Activated B cell treated with CpG ODN at 0.5 μM for 24 hours (primary cell): Measurements from ENCODE around the gene ZNF281. TPM values are rescaled to one million over a fixed set of nuclear protein-coding genes. Genes with fewer than 3 reads are reported as not detected.
A peak's percentile ranks its signal among the peaks of the same experiment; 100 is the strongest.
"Not testable (repeated sequence)": the region's sequence is repeated elsewhere in the genome, so short reads cannot be mapped to it uniquely, and the experiment has no call there.

Source experiments
- ATAC-seq: fragments of 200-7000 bp; cut with Tn5 transposase; one replicate; pipeline ENCODE4 v1.10.0; 2021; ENCODE audit warnings: low read depth, mild to moderate bottlenecking, moderate library complexity
- CTCF ChIA-PET: fragments of 350-600 bp; sonication (Branson Sonifier 250); formaldehyde crosslinking; loops from one replicate; lab custom pipeline; 2021; ENCODE audit warnings: antibody characterized with exemption; lab: Charles Lee
- POLR2A ChIA-PET: fragments of 350-600 bp; sonication (Branson Sonifier 250); formaldehyde crosslinking; loops from one replicate; lab custom pipeline; 2021; ENCODE audit warnings: antibody characterized with exemption; lab: Charles Lee
- DNase-seq: peaks from one replicate; pipeline ENCODE4 v3.0.0; 2022
- H3K27ac Mint-ChIP-seq: one replicate; pipeline ENCODE4 v1.8.0; 2020; ENCODE audit warnings: mixed read lengths
- H3K27me3 Mint-ChIP-seq: one replicate; pipeline ENCODE4 v1.8.0; 2021; ENCODE audit warnings: mixed read lengths
- H3K36me3 Mint-ChIP-seq: one replicate; pipeline ENCODE4 v1.8.0; 2021; ENCODE audit warnings: low read depth, mixed read lengths
- H3K4me1 Mint-ChIP-seq: one replicate; pipeline ENCODE4 v1.8.0; 2021; ENCODE audit warnings: mixed read lengths
- H3K4me3 Mint-ChIP-seq: one replicate; pipeline ENCODE4 v1.8.0; 2020; ENCODE audit warnings: mild to moderate bottlenecking, mixed read lengths
- H3K9me3 Mint-ChIP-seq: one replicate; pipeline ENCODE4 v1.8.0; 2020; ENCODE audit warnings: mixed read lengths
- intact Hi-C: fragments of 100-400 bp; cut with micrococcal nuclease; formaldehyde crosslinking; loops from one replicate; pipeline ENCODE4 v1.15.1; 2024
- total RNA-seq: library from RNA; stranded (reverse); gene quantifications from 2 replicates; pipeline ENCODE4 v1.2.3, GENCODE V29; 2022
- TF ChIP-seq, protein P1 (sequence below): fragments of 200-600 bp; IDR thresholded peaks from one replicate; pipeline ENCODE4 v1.8.0; 2022; ENCODE audit warnings: antibody characterized with exemption, mild to moderate bottlenecking

Gene ZNF281
- total RNA-seq, 1 donor from 2014 or later: 31.2 TPM

DNA sequence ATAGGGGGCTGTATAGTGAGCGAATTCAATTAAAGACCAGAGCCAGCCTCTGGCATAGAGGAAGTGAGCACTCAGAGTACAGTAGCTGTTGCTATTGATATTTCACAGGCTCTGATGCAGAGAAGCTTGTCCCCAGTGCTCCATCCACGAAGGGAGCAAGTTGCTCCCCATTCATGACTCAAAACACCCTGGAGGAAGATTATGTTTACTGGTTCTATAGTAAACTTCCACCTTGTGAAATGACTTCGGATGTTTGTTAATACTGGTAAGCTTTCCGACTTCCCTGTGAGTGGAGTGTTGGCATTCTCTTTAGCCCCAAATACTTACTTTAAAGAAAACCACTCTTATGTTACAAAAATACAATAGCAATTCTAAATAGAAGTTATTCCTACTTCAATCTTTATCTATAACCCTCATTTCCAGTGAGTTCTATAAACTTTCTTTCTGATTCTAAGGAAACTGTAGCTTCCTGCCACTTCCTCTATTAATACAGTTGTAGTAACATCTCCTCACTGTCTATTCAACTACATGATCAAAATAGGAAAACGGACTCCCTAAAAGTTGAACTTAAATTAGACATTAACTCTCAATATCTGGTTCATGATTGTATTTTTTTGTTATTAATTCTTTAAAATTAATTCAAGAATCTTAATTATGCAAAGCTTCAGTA lies 46.4 kb downstream of the ZNF281 start:
- POLR2A ChIA-PET: interaction anchor here (0.6 to 1.2 kb wide), 4 partner anchors 13 to 790 kb away, joined by 3 to 7 read pairs (median 4); no protein-coding TSS in a partner anchor

DNA sequence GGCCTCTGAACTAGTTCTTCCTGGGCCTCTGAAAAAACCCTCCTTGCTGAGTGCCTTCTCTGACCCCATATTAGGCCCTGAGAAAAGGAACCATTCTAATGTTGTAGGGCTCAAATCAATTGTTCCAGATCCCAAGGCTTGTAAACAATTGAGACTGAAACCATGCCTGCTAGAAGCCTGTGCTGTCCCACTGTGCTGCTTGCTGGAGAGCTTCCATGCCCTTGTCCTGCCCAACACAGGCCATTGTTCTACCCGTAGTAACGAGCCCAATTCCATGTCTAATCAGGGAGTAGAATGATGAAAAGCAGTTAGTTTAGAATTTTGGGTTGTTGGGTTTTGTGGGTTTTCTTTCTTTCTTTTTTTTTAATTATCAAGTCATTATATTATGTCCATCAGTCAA lies 47.4 kb downstream of the ZNF281 start:
- TF ChIP-seq, protein P1, sequence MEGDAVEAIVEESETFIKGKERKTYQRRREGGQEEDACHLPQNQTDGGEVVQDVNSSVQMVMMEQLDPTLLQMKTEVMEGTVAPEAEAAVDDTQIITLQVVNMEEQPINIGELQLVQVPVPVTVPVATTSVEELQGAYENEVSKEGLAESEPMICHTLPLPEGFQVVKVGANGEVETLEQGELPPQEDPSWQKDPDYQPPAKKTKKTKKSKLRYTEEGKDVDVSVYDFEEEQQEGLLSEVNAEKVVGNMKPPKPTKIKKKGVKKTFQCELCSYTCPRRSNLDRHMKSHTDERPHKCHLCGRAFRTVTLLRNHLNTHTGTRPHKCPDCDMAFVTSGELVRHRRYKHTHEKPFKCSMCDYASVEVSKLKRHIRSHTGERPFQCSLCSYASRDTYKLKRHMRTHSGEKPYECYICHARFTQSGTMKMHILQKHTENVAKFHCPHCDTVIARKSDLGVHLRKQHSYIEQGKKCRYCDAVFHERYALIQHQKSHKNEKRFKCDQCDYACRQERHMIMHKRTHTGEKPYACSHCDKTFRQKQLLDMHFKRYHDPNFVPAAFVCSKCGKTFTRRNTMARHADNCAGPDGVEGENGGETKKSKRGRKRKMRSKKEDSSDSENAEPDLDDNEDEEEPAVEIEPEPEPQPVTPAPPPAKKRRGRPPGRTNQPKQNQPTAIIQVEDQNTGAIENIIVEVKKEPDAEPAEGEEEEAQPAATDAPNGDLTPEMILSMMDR: no peak
- ChIA-PET CTCF (no interaction called here), POLR2A (no interaction called here)
- H3K4me3 Mint-ChIP-seq: no peak overlapping the region
- H3K36me3 Mint-ChIP-seq: no peaks in the 10 kb centered on the region
- H3K9me3 Mint-ChIP-seq: no peaks in the 10 kb centered on the region
- ATAC-seq (no peak), DNase-seq (no peak)
- peaks cover 9% of the 10 kb centered on the region for H3K4me1 Mint-ChIP-seq
- no peaks in the 10 kb centered on the region for H3K27me3 Mint-ChIP-seq
- no peak overlapping the region for H3K27ac Mint-ChIP-seq
- intact Hi-C loops: loop anchor here (5.0 kb wide), 1 partner anchor 40 kb away; no protein-coding TSS in a partner anchor

More for the DNA sequence above, 46.4 kb downstream of the ZNF281 start:
- Mint-ChIP-seq H3K36me3 (no peaks in the 10 kb centered on the region), H3K4me1 (peaks cover 9% of the 10 kb centered on the region), H3K27me3 (no peaks in the 10 kb centered on the region), H3K9me3 (no peaks in the 10 kb centered on the region), H3K4me3 (no peak overlapping the region), H3K27ac (no peak overlapping the region)
- ATAC-seq (peak; percentile 52), DNase-seq (no peak)
- TF ChIP-seq, protein P1: no peak
- intact Hi-C loops: loop anchor here (5.0 kb wide), 1 partner anchor 39 kb away; no protein-coding TSS in a partner anchor
- CTCF ChIA-PET: no interaction called here

DNA sequence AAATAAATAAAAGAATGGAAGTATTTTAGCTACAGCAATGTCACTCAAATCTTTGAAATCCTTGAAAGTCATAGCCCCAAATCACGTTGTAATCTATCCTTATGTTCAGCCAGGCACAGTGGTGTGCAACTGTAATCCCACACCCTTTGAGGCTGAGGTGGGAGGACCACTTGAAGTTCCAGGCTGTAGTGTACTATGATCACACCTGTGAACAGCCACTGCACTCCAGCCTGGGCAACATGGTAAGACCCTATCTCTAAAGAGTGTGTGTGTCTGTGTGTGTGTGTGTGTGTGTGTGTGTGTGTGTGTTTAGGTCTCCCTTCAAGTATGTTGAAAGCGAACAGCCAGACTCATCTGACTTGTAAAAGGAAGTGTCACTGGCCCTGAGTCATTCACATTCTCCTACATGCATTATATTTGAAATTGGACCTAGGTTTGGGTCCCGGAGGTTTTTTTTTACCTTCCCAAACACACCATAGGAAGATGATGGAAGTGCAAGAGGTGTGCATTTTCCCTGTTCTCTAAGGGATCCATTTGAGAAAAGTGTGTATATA lies 50.1 kb downstream of the ZNF281 start:
- no peaks in the 10 kb centered on the region for H3K36me3 Mint-ChIP-seq
- no peak for ATAC-seq

DNA sequence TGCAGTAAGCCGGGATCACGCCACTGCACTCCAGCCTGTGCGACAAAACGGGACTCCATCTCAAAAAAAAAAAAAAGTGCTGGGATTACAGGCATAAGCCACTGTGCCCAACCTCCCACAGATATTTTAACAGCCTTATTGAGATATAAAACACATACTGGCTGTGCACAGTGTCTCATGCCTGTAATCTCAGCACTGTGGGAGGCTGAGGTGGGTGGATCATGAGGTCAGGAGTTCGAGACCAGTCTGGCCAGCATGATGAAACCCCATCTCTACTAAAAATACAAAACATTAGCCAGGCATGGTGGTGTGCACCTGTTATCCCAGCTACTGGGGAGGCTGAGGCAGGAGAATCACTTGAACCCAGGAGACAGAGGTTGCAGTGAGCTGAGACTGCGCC lies 51.9 kb downstream of the ZNF281 start:
- H3K4me1 Mint-ChIP-seq, POLR2A ChIA-PET, H3K27ac Mint-ChIP-seq, DNase-seq, H3K27me3 Mint-ChIP-seq, H3K4me3 Mint-ChIP-seq, intact Hi-C loops, H3K36me3 Mint-ChIP-seq, H3K9me3 Mint-ChIP-seq, ATAC-seq, CTCF ChIA-PET: not testable (repeated sequence)

More for the DNA sequence above, 50.1 kb downstream of the ZNF281 start:
- intact Hi-C loops: loop anchor here (5.0 kb wide), 1 partner anchor 43 kb away; no protein-coding TSS in a partner anchor
- Mint-ChIP-seq H3K27ac (no peak overlapping the region), H3K27me3 (no peaks in the 10 kb centered on the region), H3K9me3 (no peaks in the 10 kb centered on the region), H3K4me1 (peaks cover 13% of the 10 kb centered on the region), H3K4me3 (no peak overlapping the region)
- DNase-seq: no peak
- TF ChIP-seq, protein P1: no peak
- CTCF ChIA-PET: no interaction called here
- POLR2A ChIA-PET: no interaction called here

DNA sequence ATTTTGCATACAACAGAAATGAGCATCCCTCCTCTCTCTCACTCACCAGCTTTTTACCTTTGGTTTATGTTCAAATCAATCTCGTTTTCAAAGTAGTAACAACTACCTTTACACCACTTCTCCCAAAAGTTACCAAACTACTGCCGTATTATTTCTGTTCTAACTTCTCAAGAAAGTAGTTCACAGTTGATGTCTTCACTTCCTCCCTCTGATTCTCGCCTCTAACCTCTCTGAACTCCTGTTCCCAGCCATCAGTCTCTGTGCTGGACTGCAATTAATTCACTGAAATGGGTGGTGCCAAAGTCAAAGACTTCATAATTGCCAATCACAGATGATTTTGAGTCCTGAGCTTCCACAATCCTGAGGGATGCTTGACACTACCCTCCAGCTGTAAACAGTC lies 54.0 kb downstream of the ZNF281 start:
- Mint-ChIP-seq H3K9me3 (no peaks in the 10 kb centered on the region), H3K4me1 (peaks cover 22% of the 10 kb centered on the region), H3K36me3 (no peaks in the 10 kb centered on the region), H3K27ac (no peak overlapping the region), H3K4me3 (no peak overlapping the region), H3K27me3 (no peaks in the 10 kb centered on the region)
- ATAC-seq: no peak
- intact Hi-C loops: no loop called here
- POLR2A ChIA-PET: no interaction called here
- CTCF ChIA-PET: no interaction called here
- TF ChIP-seq, protein P1: no peak
- no peak for DNase-seq

Other genes starting within 250 kb of the ZNF281 start
- gene KIF14, start 210.7 kb upstream of the ZNF281 start, total RNA-seq: 0.27 and 0.38 TPM in 2 replicates